Testis (tissue), 2 donors: Measurements from ENCODE around the gene MANF.

Experiments used
- POLR2A ChIP-seq: fragments of 450-650 bp; IDR thresholded peaks from one replicate; pipeline ENCODE4 v1.6.1; 2017; ENCODE audit warnings: antibody characterized with exemption, mild to moderate bottlenecking, moderate library complexity
- TF ChIP-seq, protein P1 (sequence below), 3 experiments: fragments of 450-650 bp in 2 of 3; fragments of 200-600 bp in 1 of 3; sonication (generic) in 1 of 3; IDR thresholded peaks; one replicate each; pipeline ENCODE4 v1.5.1; 2016 to 2019; ENCODE audit warnings: antibody characterized with exemption in 3 of 3, mild to moderate bottlenecking in 2 of 3, moderate library complexity in 1 of 3

DNA sequence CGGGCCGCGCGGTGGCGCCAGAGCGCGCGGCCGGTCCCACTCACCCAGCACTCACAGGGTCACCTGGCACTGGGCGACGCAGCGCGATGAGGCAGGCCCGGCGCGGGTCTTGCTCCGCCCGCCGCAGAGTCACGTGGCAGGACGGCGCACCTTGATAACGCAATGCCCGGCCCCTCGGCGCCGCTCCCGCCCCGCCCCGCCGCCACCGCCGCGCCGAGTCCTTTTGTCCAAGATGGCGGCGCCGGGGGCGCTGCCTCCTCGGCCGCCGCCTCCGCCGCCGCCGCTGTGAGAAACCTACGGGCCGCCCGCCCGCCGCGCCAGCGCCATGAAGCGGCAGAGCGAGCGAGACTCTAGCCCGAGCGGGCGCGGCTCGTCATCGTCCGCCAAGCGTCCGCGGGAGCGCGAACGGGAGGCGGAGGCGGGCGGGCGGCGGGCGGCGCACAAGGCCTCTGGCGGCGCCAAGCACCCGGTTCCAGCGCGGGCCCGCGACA, 6.0 kb downstream of the MANF start, which contains the start of gene RBM15B:
- TF ChIP-seq, protein P1, sequence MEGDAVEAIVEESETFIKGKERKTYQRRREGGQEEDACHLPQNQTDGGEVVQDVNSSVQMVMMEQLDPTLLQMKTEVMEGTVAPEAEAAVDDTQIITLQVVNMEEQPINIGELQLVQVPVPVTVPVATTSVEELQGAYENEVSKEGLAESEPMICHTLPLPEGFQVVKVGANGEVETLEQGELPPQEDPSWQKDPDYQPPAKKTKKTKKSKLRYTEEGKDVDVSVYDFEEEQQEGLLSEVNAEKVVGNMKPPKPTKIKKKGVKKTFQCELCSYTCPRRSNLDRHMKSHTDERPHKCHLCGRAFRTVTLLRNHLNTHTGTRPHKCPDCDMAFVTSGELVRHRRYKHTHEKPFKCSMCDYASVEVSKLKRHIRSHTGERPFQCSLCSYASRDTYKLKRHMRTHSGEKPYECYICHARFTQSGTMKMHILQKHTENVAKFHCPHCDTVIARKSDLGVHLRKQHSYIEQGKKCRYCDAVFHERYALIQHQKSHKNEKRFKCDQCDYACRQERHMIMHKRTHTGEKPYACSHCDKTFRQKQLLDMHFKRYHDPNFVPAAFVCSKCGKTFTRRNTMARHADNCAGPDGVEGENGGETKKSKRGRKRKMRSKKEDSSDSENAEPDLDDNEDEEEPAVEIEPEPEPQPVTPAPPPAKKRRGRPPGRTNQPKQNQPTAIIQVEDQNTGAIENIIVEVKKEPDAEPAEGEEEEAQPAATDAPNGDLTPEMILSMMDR (IDR thresholded peaks at IDR 0.05): peak in 2 of 3 experiments; percentile 95 to 98
- TF ChIP-seq POLR2A: no peak
